ENCODE measurements around the gene CPVL.

The CPVL gene

DNA sequence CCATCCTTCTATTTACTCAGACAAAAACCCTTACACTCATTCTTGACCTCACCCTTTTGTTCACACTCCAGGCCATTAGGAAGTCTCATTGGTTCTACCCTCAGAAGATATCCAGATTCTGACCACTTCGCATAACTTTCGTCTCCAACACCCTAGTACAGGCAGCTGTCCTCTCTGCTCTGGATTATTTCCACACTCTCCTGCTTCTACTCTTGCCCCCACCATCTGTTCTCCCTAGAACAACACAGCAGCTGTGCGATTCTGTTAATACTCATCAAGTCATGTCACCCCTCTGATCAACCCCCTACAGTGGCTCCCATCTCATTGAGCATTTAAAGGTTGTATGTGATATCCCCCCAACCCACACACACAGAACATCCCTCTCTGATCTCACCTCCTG is 172.7 kb downstream of the CPVL start:
- no peaks in the 10 kb centered on the region for H3K36me3 ChIP-seq (ENCODE audit: control insufficient read depth in 2 of 2, insufficient read depth in 2 of 2, low read length in 2 of 2)
- H3K9me3 ChIP-seq (ENCODE audit: control insufficient read depth in 2 of 2, low read length in 2 of 2): peaks cover 0 to 2% of the 10 kb centered on the region in 2 donors
- H3K4me1 ChIP-seq (ENCODE audit: control insufficient read depth in 2 of 2, insufficient read depth in 2 of 2, low read length in 2 of 2): no peaks in the 10 kb centered on the region
- no peak overlapping the region for H3K4me3 ChIP-seq (ENCODE audit: low read length in 2 of 2)
- no peaks in the 10 kb centered on the region for H3K27me3 ChIP-seq (ENCODE audit: control insufficient read depth in 2 of 2, insufficient read depth in 2 of 2, low read length in 2 of 2)
- H3K9ac ChIP-seq (ENCODE audit: low read depth in 1 of 2, low read length in 2 of 2): no peak overlapping the region
- H3K27ac ChIP-seq (ENCODE audit: low read depth in 2 of 2, low read length in 2 of 2): no peak overlapping the region

DNA sequence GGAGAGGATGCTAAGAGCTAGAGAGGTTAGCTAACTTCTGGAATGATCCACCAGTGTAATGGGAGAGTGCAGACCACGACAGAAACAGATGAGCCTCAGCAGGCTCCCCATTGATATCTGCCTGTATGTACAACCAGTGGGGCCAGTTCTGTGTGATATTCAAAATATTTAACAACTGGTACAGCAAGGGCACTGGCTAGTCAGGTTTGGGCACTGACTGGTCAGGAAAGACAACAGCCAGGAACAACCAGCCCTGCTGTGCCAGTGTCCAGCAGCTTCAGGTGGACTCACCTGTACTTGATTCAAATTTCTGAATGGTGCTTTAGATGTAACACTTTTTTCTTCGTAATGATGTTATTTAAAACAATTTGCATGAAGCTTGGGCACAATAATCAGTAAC is 182.3 kb downstream of the CPVL start:
- H3K36me3 ChIP-seq (ENCODE audit: control insufficient read depth in 2 of 2, insufficient read depth in 2 of 2, low read length in 2 of 2): no peaks in the 10 kb centered on the region
- H3K27me3 ChIP-seq (ENCODE audit: control insufficient read depth in 2 of 2, insufficient read depth in 2 of 2, low read length in 2 of 2): peaks cover under 1 to 2% of the 10 kb centered on the region in 2 donors

DNA sequence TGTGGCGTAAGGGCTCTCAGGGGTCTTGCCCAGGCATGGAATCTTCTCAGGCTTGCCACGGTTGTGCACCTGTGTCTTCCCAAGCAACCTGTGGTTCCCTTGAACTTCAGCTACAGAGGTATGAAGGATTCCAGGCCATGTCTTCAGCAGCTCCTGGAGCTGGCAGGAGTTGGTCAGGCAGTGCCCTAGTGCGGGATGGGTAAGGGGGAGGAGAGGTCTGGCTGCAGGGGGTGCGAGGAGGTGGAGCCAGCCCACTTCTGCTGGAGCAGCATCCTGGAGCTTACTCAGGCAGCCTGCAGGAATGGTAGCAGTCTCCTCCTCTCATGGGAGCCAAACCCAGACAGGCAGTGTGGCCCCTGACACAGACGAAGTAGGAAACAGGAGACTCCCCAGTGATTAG is 184.4 kb downstream of the CPVL start:
- Histone ChIP-seq H3K4me1 (ENCODE audit: control insufficient read depth in 2 of 2, insufficient read depth in 2 of 2, low read length in 2 of 2) (peaks cover 8 to 12% of the 10 kb centered on the region in 2 donors), H3K27ac (ENCODE audit: low read depth in 2 of 2, low read length in 2 of 2) (no peak overlapping the region), H3K9me3 (ENCODE audit: control insufficient read depth in 2 of 2, low read length in 2 of 2) (no peaks in the 10 kb centered on the region), H3K36me3 (ENCODE audit: control insufficient read depth in 2 of 2, insufficient read depth in 2 of 2, low read length in 2 of 2) (no peaks in the 10 kb centered on the region), H3K4me3 (ENCODE audit: low read length in 2 of 2) (no peak overlapping the region), H3K9ac (ENCODE audit: low read depth in 1 of 2, low read length in 2 of 2) (no peak overlapping the region), H3K27me3 (ENCODE audit: control insufficient read depth in 2 of 2, insufficient read depth in 2 of 2, low read length in 2 of 2) (peaks cover 14 to 15% of the 10 kb centered on the region in 2 donors)

More for the DNA sequence above, 182.3 kb downstream of the CPVL start:
- Histone ChIP-seq H3K4me3 (ENCODE audit: low read length in 2 of 2) (no peak overlapping the region), H3K9ac (ENCODE audit: low read depth in 1 of 2, low read length in 2 of 2) (no peak overlapping the region), H3K4me1 (ENCODE audit: control insufficient read depth in 2 of 2, insufficient read depth in 2 of 2, low read length in 2 of 2) (no peaks in the 10 kb centered on the region), H3K27ac (ENCODE audit: low read depth in 2 of 2, low read length in 2 of 2) (no peak overlapping the region), H3K9me3 (ENCODE audit: control insufficient read depth in 2 of 2, low read length in 2 of 2) (no peaks in the 10 kb centered on the region)

DNA sequence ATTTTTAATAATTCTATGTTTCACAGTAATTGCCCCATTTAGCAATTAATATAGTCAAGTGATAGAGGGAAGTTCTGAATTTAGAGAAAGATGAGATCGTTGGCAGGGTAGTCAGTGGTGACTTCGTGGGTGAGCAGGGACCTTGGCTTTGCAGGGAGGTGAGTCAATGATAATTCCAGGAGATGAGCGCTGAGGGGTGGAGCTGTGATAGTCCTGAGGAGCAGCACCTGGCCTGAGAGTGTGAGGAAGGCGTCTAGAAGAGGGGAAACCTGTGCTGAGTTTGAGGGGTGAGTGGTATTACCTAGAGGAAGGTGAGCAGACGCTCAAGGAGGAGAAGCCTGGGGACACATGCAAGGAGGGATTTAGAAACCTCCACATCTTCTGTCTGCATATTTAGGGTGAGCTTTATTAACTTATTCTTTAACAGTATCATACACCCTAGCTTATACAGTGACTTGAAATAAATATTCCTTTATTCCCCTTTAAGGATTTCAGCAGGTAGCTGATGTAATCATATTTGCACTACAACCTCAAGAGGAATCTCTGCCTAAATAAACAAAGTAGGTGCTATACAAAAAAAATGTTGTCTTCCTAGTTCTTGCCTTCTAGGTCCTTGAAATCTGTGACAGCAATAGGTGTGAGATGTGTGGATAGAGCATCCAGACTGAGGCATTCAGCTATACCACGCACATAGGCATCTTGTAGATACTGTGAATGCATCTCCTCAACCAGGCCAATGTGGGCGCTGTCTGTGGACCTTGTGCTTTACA is 186.1 kb downstream of the CPVL start:
- Histone ChIP-seq H3K36me3 (ENCODE audit: control insufficient read depth in 2 of 2, insufficient read depth in 2 of 2, low read length in 2 of 2) (no peaks in the 10 kb centered on the region), H3K9ac (ENCODE audit: low read depth in 1 of 2, low read length in 2 of 2) (no peak overlapping the region), H3K9me3 (ENCODE audit: control insufficient read depth in 2 of 2, low read length in 2 of 2) (no peaks in the 10 kb centered on the region), H3K4me3 (ENCODE audit: low read length in 2 of 2) (no peak overlapping the region), H3K27ac (ENCODE audit: low read depth in 2 of 2, low read length in 2 of 2) (no peak overlapping the region), H3K27me3 (ENCODE audit: control insufficient read depth in 2 of 2, insufficient read depth in 2 of 2, low read length in 2 of 2) (peaks cover 15% of the 10 kb centered on the region in 2 donors), H3K4me1 (ENCODE audit: control insufficient read depth in 2 of 2, insufficient read depth in 2 of 2, low read length in 2 of 2) (peaks cover 18 to 26% of the 10 kb centered on the region in 2 donors)

DNA sequence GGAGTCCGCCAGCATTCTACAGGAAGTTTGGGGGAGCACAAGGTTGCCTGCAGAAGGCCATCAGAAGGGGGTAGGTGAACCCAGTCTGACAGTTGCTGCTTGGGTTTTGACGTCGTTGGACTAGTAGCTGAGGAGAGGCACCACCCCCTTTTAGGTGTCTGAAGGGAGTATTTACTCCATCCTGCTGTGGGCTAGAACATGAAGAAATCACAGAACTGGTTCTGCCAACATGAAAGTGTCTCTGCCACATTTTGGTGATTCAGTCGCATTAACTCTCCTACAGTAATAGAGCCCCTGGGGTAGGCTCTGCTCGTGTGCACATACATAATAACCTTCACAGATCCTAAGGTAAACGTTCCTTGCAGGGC is 187.4 kb downstream of the CPVL start:
- H3K4me1 ChIP-seq (ENCODE audit: control insufficient read depth in 2 of 2, insufficient read depth in 2 of 2, low read length in 2 of 2): peaks cover 18 to 27% of the 10 kb centered on the region in 2 donors
- peak overlapping the region in 1 of 2 donors; percentile 66 for H3K4me3 ChIP-seq (ENCODE audit: low read length in 2 of 2)
- H3K36me3 ChIP-seq (ENCODE audit: control insufficient read depth in 2 of 2, insufficient read depth in 2 of 2, low read length in 2 of 2): no peaks in the 10 kb centered on the region
- peaks cover 15% of the 10 kb centered on the region in 2 donors for H3K27me3 ChIP-seq (ENCODE audit: control insufficient read depth in 2 of 2, insufficient read depth in 2 of 2, low read length in 2 of 2)
- H3K9me3 ChIP-seq (ENCODE audit: control insufficient read depth in 2 of 2, low read length in 2 of 2): no peaks in the 10 kb centered on the region
- no peak overlapping the region for H3K27ac ChIP-seq (ENCODE audit: low read depth in 2 of 2, low read length in 2 of 2)
- H3K9ac ChIP-seq (ENCODE audit: low read depth in 1 of 2, low read length in 2 of 2): peak overlapping the region in 1 of 2 donors; percentile 36

DNA sequence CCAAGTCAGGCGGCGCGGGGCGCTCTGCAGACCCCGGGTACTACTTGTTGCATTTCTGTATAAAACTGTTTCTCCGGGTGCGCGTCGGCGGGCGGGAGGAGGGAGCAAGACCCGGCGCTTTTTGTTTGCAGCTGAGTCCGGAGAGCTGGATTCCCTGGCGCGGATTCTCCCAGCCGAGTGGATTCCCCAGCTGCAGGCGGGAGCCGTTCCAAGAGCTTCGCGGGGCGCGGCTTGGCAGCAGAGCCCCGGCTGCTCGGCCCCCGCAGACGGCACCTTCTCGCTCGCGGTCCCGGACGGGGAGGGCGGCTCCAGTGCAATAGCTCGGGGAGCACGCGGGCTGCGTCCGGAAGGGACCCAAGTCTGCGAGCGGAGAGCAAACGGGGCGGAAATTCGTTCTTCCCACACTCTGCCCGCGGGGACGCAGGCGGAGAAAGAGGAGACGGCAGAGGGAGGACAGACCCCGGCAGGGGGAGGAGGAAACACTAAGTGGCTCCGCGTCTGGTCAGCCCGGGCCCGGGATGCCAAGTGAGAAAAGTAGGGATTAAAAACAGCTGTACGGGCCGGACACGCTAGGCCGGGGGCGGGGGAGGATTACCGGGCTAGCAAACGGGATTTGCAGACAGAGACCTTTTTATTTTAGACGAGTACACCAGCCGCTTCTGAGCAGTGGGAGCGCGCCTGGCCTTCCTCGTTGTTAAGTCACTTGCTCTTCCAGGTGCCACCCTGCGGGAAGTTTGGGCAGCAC is 187.9 kb downstream of the CPVL start, which contains the start of gene TRIL:
Gene TRIL (minus strand): TSS at position 96 of the 745 bp plus-strand sequence. CDS start 284 bp downstream, outside the sequence.
- Histone ChIP-seq H3K4me1 (ENCODE audit: control insufficient read depth in 2 of 2, insufficient read depth in 2 of 2, low read length in 2 of 2) (peaks cover 18 to 30% of the 10 kb centered on the region in 2 donors), H3K27ac (ENCODE audit: low read depth in 2 of 2, low read length in 2 of 2) (peak within 1 kb of the TSS; percentile 21 to 61), H3K27me3 (ENCODE audit: control insufficient read depth in 2 of 2, insufficient read depth in 2 of 2, low read length in 2 of 2) (peaks cover 15% of the 10 kb centered on the region in 2 donors)

DNA sequence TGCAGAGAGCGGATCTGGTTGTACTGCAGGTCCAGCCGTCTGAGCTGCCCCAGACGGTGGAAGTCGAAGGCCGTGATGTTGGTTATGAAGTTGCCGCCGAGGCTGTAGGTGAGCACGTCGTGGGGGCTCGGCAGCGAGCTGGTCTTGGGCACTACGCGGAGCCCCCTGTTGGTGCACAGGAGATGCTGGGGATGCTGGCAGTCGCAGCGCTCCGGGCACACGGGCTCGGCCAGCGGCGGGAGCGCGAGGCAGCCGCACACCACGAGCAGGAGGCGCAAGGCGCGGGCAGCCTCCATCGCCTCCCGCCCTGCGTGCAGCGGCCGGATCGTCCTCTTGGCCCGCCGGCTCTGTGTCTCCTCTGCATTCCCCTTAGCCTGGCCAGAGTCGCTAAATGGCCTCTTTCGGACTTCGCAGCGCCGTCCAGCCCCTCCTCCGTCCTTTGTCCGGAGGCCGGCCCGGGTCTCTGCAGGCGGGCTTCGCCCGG is 188.5 kb downstream of the CPVL start:
- Histone ChIP-seq H3K9me3 (ENCODE audit: control insufficient read depth in 2 of 2, low read length in 2 of 2) (no peaks in the 10 kb centered on the region), H3K27me3 (ENCODE audit: control insufficient read depth in 2 of 2, insufficient read depth in 2 of 2, low read length in 2 of 2) (peaks cover 15% of the 10 kb centered on the region in 2 donors), H3K4me1 (ENCODE audit: control insufficient read depth in 2 of 2, insufficient read depth in 2 of 2, low read length in 2 of 2) (peaks cover 18 to 30% of the 10 kb centered on the region in 2 donors), H3K4me3 (ENCODE audit: low read length in 2 of 2) (peak overlapping the region; percentile 66 to 77), H3K36me3 (ENCODE audit: control insufficient read depth in 2 of 2, insufficient read depth in 2 of 2, low read length in 2 of 2) (no peaks in the 10 kb centered on the region), H3K9ac (ENCODE audit: low read depth in 1 of 2, low read length in 2 of 2) (peak overlapping the region in 1 of 2 donors; percentile 76), H3K27ac (ENCODE audit: low read depth in 2 of 2, low read length in 2 of 2) (peak overlapping the region in 1 of 2 donors; percentile 61)

More for the DNA sequence above, 187.9 kb downstream of the CPVL start, which contains the start of gene TRIL:
- Histone ChIP-seq H3K4me3 (ENCODE audit: low read length in 2 of 2) (peak within 1 kb of the TSS; percentile 66 to 77), H3K36me3 (ENCODE audit: control insufficient read depth in 2 of 2, insufficient read depth in 2 of 2, low read length in 2 of 2) (no peaks in the 10 kb centered on the region), H3K9ac (ENCODE audit: low read depth in 1 of 2, low read length in 2 of 2) (peak within 1 kb of the TSS; percentile 17 to 76), H3K9me3 (ENCODE audit: control insufficient read depth in 2 of 2, low read length in 2 of 2) (no peaks in the 10 kb centered on the region)

DNA sequence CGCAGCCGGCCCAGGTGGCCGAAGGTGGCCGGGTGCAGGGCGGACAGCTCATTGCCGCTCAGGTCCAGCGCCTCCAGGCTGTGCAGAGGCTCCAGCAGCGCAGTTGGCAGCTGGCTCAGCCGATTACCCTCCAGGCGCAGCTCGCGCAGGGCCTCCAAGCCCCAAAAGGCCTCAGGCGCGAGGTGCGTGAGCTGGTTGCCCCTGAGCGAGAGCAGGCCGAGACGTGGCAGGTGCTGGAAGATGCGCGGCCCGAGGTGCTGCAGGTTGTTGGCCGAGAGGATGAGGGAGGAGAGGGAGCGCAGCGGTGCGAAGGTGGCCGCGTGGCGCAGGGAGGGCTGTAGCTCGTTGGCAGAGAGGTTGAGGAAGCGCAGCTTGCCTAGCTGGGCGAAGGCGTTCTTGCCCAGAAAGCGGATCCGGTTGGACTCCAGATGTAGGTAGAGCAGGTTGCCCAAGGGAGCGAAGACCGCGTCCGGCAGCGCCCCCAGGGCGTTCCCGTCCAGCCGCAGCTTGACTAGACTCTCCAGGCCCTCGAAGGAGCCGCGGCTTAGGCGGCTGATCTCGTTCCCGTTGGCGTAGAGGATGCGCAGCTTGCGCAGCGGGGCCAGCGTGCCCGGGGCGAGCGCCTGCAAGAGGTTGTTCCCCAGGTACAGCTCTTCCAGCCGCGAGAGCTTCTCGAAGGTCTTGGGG is 189.1 kb downstream of the CPVL start:
- H3K27me3 ChIP-seq (ENCODE audit: control insufficient read depth in 2 of 2, insufficient read depth in 2 of 2, low read length in 2 of 2): peaks cover 15% of the 10 kb centered on the region in 2 donors
- H3K27ac ChIP-seq (ENCODE audit: low read depth in 2 of 2, low read length in 2 of 2): peak overlapping the region in 1 of 2 donors; percentile 61
- H3K9me3 ChIP-seq (ENCODE audit: control insufficient read depth in 2 of 2, low read length in 2 of 2): no peaks in the 10 kb centered on the region

DNA sequence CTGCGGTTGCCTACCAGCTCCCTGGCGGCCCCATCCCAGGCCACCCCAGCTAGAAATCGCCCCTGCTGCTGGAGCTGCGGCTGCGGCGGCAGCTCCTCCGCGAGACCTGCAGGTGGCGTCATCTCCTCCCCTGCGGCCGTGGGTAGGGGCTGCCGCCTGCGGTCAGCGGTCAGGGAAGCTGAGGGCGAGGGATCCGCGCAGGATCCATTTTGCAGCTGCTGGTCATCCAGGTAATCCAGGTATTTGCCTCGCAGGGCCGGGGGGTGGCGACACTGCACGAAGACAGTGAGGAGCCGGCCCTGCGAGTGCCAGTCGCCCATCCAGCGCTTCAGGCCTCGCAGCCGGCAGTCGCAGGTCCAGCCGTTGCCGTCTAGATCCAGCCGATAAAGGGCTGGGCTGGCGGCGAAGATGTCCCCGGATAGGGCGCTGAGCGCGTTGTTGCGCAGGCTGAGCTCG is 189.7 kb downstream of the CPVL start:
- Histone ChIP-seq H3K9me3 (ENCODE audit: control insufficient read depth in 2 of 2, low read length in 2 of 2) (no peaks in the 10 kb centered on the region), H3K27ac (ENCODE audit: low read depth in 2 of 2, low read length in 2 of 2) (peak overlapping the region; percentile 57 to 76), H3K36me3 (ENCODE audit: control insufficient read depth in 2 of 2, insufficient read depth in 2 of 2, low read length in 2 of 2) (no peaks in the 10 kb centered on the region), H3K9ac (ENCODE audit: low read depth in 1 of 2, low read length in 2 of 2) (peak overlapping the region in 1 of 2 donors; percentile 76), H3K4me3 (ENCODE audit: low read length in 2 of 2) (peak overlapping the region; percentile 66 to 77), H3K4me1 (ENCODE audit: control insufficient read depth in 2 of 2, insufficient read depth in 2 of 2, low read length in 2 of 2) (peaks cover 18 to 30% of the 10 kb centered on the region in 2 donors), H3K27me3 (ENCODE audit: control insufficient read depth in 2 of 2, insufficient read depth in 2 of 2, low read length in 2 of 2) (peaks cover 15% of the 10 kb centered on the region in 2 donors)

More for the DNA sequence above, 189.1 kb downstream of the CPVL start:
- Histone ChIP-seq H3K36me3 (ENCODE audit: control insufficient read depth in 2 of 2, insufficient read depth in 2 of 2, low read length in 2 of 2) (no peaks in the 10 kb centered on the region), H3K4me3 (ENCODE audit: low read length in 2 of 2) (peak overlapping the region; percentile 66 to 77), H3K9ac (ENCODE audit: low read depth in 1 of 2, low read length in 2 of 2) (peak overlapping the region; percentile 17 to 76), H3K4me1 (ENCODE audit: control insufficient read depth in 2 of 2, insufficient read depth in 2 of 2, low read length in 2 of 2) (peaks cover 18 to 30% of the 10 kb centered on the region in 2 donors)
